K562 (cell line): ENCODE data around the gene TSPAN13. TPM values are rescaled to one million over a fixed set of nuclear protein-coding genes. Genes with fewer than 3 reads are reported as not detected.

Experiments
- BRF1 ChIP-seq: IDR thresholded peaks from 3 replicates; pipeline ENCODE4 v1.6.1; 2011; ENCODE audit warnings: borderline replicate concordance, mild to moderate bottlenecking; ENCODE audit not compliant: insufficient read length; ENCODE audit errors: extremely low read depth
- DPF2 ChIP-seq: fragments of 450-650 bp; IDR thresholded peaks from 2 replicates; pipeline ENCODE4 v1.6.1; 2016
- FOXM1 ChIP-seq, 2 experiments: fragments of 450-650 bp in 1 of 2; sonication (generic) in 1 of 2; formaldehyde crosslinking in 1 of 2; IDR thresholded peaks; 2 replicates each; pipeline versions ENCODE4 v1.6.1 to v1.9.0; 2017 to 2022; ENCODE audit warnings: low read depth in 2 of 2, mild to moderate bottlenecking in 2 of 2, missing genetic modification reagents in 1 of 2, moderate library complexity in 1 of 2
- KDM1A ChIP-seq, 2 experiments: fragments of 450-650 bp; IDR thresholded peaks; 2 replicates each; pipeline ENCODE4 v1.6.1; 2016; ENCODE audit warnings: mild to moderate bottlenecking in 2 of 2
- MECOM ChIP-seq: fragments of 250-450 bp; sonication (Bioruptor Pico); IDR thresholded peaks from 2 replicates; pipeline ENCODE4 v1.8.0; 2022; ENCODE audit warnings: inconsistent platforms
- NCOR1 ChIP-seq: fragments of 450-650 bp; IDR thresholded peaks from 2 replicates; pipeline ENCODE4 v1.6.1; 2016; ENCODE audit warnings: mild to moderate bottlenecking, moderate library complexity
- NR2C1 ChIP-seq, 2 experiments: fragments of 450-650 bp; IDR thresholded peaks; 2 replicates each; pipeline ENCODE4 v1.6.1; 2017; ENCODE audit warnings: mild to moderate bottlenecking in 2 of 2, antibody characterized with exemption in 1 of 2, inconsistent platforms in 1 of 2, missing compliant biosample characterization in 1 of 2, missing genetic modification characterization in 1 of 2
- RFX7 ChIP-seq: fragments of 250-450 bp; sonication (Bioruptor Pico); IDR thresholded peaks from 2 replicates; pipeline ENCODE4 v1.5.1; 2021; ENCODE audit warnings: mild to moderate bottlenecking
- SMARCA5 ChIP-seq: fragments of 450-650 bp; IDR thresholded peaks from 2 replicates; pipeline ENCODE4 v1.6.1; 2016
- SREBF1 ChIP-seq: fragments of 150-350 bp; IDR thresholded peaks from 2 replicates; pipeline ENCODE4 v1.6.1; 2014; ENCODE audit warnings: antibody characterized with exemption, low read depth, low read length, borderline replicate concordance
- TAF7 ChIP-seq: fragments of 450-650 bp; IDR thresholded peaks from 2 replicates; pipeline ENCODE4 v1.6.1; 2016; ENCODE audit warnings: missing genetic modification characterization, missing compliant biosample characterization
- TEAD4 ChIP-seq, 2 experiments: sonication (generic) in 1 of 2; formaldehyde crosslinking in 1 of 2; IDR thresholded peaks; 2 replicates each; pipeline versions ENCODE4 v1.6.1 to v1.8.0; 2012 to 2022; ENCODE audit warnings: borderline replicate concordance in 1 of 2, inconsistent platforms in 1 of 2, low read length in 1 of 2, mild to moderate bottlenecking in 1 of 2, missing genetic modification reagents in 1 of 2
- YBX1 ChIP-seq: fragments of 450-650 bp; IDR thresholded peaks from 2 replicates; pipeline ENCODE4 v1.7.1; 2016; ENCODE audit warnings: mild to moderate bottlenecking
- ZC3H11A ChIP-seq: IDR thresholded peaks from 2 replicates; pipeline ENCODE4 v1.6.1; 2012; ENCODE audit warnings: low read depth, low read length, improper control_type of control experiment
- ZKSCAN1 ChIP-seq: fragments of 150-350 bp; IDR thresholded peaks from 2 replicates; pipeline ENCODE4 v1.6.1; 2016; ENCODE audit warnings: low read depth, low read length
- ZNF143 ChIP-seq: sonication (generic); formaldehyde crosslinking; IDR thresholded peaks from 2 replicates; pipeline ENCODE4 v1.9.0; 2022; ENCODE audit warnings: mild to moderate bottlenecking, missing genetic modification reagents
- ZNF174 ChIP-seq: fragments of 250-450 bp; sonication (Bioruptor Pico); IDR thresholded peaks from 2 replicates; pipeline ENCODE4 v1.4.0; 2020; ENCODE audit warnings: mild to moderate bottlenecking
- ZNF766 ChIP-seq: fragments of 200-800 bp; sonication (Bioruptor generic); conservative IDR thresholded peaks from 2 replicates; pipeline ENCODE4 v1.6.1; 2016; ENCODE audit warnings: missing genetic modification characterization, missing compliant biosample characterization
- ZNF79 ChIP-seq: fragments of 250-450 bp; sonication (Bioruptor Pico); IDR thresholded peaks from 2 replicates; pipeline ENCODE4 v1.4.0; 2020; ENCODE audit warnings: low read depth, mild to moderate bottlenecking, moderate library complexity
- polyA plus RNA-seq, 8 experiments: library from polyadenylated mRNA; depleted of rRNA in 4 of 8; stranded (reverse) in 5 of 8; unstranded in 3 of 8; fragments of >200 nt; fragmentation: Nextera tagmentation in 2 of 8; fragmentation: Illumina TruSeq in 1 of 8; extraction: Ambion mirVana in 2 of 8; extraction: Trizol in 1 of 8; gene quantifications; 2 replicates each; pipeline versions ENCODE4 v1.2.1 to v1.2.3, GENCODE V29; 2011 to 2014; ENCODE audit warnings: inconsistent platforms in 1 of 8, missing spikeins in 1 of 8
- total RNA-seq, 7 experiments: library from RNA; depleted of rRNA in 6 of 7; stranded (reverse); fragments of >200 nt in 6 of 7; fragmentation: Illumina TruSeq in 2 of 7; extraction: Trizol in 2 of 7; gene quantifications; 2 replicates each; pipeline versions ENCODE4 v1.2.1 to v1.2.3, GENCODE V29; 2011 to 2021; ENCODE audit warnings: low replicate concordance in 1 of 7
- TF ChIP-seq, protein P1 (sequence below): sonication (generic); formaldehyde crosslinking; IDR thresholded peaks from 2 replicates; pipeline ENCODE4 v1.8.0; 2022; ENCODE audit warnings: mild to moderate bottlenecking, missing genetic modification reagents
- TF ChIP-seq, protein P2 (sequence below): fragments of 450-650 bp; IDR thresholded peaks from 2 replicates; pipeline ENCODE4 v1.6.1; 2017; ENCODE audit warnings: antibody characterized with exemption
- TF ChIP-seq, protein P3 (sequence below), 3 experiments: fragments of 200-800 bp in 1 of 3; sonication (Bioruptor generic) in 1 of 3; sonication (generic) in 1 of 3; formaldehyde crosslinking in 1 of 3; IDR thresholded peaks; 2 replicates each; pipeline versions ENCODE4 v1.6.1 to v1.8.0; 2016 to 2022; ENCODE audit warnings: mild to moderate bottlenecking in 2 of 3, missing compliant biosample characterization in 2 of 3, missing genetic modification characterization in 2 of 3, missing genetic modification reagents in 1 of 3
- TF ChIP-seq, protein P4 (sequence below): fragments of 450-650 bp; IDR thresholded peaks from 2 replicates; pipeline ENCODE4 v1.6.1; 2016

Gene TSPAN13
- total and polyA plus RNA-seq, 9 of the 15 experiments (the other 6 are each of a cell fraction or from before 2014, with no cell fraction given): 7.8 to 46.3 (median 20.0) TPM

DNA sequence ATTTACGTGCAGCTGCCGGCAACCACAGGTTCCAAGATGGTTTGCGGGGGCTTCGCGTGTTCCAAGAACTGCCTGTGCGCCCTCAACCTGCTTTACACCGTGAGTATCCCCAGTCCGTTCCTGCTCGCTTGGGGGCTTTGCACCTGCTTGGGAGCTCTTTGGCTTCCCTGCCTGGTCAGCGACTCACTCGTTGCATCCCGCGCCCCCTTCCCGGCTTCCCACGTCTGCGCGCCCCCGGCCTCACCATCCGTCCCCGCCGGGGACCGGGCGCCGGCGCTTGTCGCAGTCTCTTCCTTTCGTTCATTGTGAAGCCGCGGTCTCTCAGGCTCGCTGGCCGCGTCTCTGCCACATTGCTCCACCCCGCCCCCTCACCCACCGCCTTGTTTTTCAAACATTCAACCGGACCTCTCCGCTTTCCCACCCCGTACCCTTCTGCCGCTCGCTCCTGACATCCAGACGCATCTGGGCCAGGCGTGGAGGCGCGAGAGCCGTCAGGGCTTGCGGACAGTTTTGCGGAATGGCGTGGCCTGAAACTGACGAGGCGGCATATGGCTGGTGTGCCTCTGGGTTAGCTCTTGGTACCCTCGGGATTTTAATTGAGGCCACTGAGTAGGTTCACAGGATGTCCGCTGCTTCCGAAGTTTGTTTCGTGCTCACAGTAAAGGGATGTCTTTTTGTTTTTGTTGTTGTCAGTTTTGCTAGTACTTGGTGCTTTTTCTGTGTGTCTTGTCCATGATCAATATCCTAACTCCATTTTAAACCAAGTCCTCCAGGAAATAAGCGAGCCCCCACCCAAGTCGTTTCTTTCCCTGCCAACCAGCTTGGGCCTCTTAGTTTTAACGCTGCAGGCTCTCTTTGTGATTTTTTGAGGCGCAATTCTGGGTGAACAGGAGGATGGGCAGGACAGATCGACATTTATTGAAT, 639 bp downstream of the TSPAN13 start (continued):
- TF ChIP-seq TEAD4 (IDR thresholded peaks at IDR 0.05; ENCODE audit: low read length) (no peak), TEAD4 (CRISPR knock-in tag; IDR thresholded peaks at IDR 0.05; ENCODE audit: borderline replicate concordance) (no peak), ZNF766 (CRISPR knock-in tag) (no peak), ZNF143 (CRISPR knock-in tag) (no peak), NCOR1 (no peak), FOXM1 (IDR thresholded peaks at IDR 0.05; ENCODE audit: low read depth) (no peak), FOXM1 (CRISPR knock-in tag; IDR thresholded peaks at IDR 0.05; ENCODE audit: low read depth) (no peak), YBX1 (no peak), MECOM (no peak), SMARCA5 (no peak), TAF7 (no peak), ZNF79 (CRISPR knock-in tag) (no peak), BRF1 (no peak), NR2C1 (IDR thresholded peaks at IDR 0.05) (no peak), NR2C1 (tag; IDR thresholded peaks at IDR 0.05) (no peak), ZKSCAN1 (0 out of 2 replicates have a peak, but pooled peaks have one; percentile 15), ZNF174 (CRISPR knock-in tag) (no peak), SREBF1 (no peak), RFX7 (CRISPR knock-in tag) (no peak), ZC3H11A (no peak), KDM1A (IDR thresholded peaks at IDR 0.05) (no peak), DPF2 (no peak)
- TF ChIP-seq, protein P1, sequence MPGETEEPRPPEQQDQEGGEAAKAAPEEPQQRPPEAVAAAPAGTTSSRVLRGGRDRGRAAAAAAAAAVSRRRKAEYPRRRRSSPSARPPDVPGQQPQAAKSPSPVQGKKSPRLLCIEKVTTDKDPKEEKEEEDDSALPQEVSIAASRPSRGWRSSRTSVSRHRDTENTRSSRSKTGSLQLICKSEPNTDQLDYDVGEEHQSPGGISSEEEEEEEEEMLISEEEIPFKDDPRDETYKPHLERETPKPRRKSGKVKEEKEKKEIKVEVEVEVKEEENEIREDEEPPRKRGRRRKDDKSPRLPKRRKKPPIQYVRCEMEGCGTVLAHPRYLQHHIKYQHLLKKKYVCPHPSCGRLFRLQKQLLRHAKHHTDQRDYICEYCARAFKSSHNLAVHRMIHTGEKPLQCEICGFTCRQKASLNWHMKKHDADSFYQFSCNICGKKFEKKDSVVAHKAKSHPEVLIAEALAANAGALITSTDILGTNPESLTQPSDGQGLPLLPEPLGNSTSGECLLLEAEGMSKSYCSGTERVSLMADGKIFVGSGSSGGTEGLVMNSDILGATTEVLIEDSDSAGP (CRISPR knock-in tag): no peak
- TF ChIP-seq, protein P2, sequence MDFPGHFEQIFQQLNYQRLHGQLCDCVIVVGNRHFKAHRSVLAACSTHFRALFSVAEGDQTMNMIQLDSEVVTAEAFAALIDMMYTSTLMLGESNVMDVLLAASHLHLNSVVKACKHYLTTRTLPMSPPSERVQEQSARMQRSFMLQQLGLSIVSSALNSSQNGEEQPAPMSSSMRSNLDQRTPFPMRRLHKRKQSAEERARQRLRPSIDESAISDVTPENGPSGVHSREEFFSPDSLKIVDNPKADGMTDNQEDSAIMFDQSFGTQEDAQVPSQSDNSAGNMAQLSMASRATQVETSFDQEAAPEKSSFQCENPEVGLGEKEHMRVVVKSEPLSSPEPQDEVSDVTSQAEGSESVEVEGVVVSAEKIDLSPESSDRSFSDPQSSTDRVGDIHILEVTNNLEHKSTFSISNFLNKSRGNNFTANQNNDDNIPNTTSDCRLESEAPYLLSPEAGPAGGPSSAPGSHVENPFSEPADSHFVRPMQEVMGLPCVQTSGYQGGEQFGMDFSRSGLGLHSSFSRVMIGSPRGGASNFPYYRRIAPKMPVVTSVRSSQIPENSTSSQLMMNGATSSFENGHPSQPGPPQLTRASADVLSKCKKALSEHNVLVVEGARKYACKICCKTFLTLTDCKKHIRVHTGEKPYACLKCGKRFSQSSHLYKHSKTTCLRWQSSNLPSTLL: no peak
- TF ChIP-seq, protein P3, sequence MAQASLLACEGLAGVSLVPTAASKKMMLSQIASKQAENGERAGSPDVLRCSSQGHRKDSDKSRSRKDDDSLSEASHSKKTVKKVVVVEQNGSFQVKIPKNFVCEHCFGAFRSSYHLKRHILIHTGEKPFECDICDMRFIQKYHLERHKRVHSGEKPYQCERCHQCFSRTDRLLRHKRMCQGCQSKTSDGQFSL (CRISPR knock-in tag; IDR thresholded peaks at IDR 0.05): no peak
- TF ChIP-seq, protein P3 (tag; IDR thresholded peaks at IDR 0.05): no peak
- TF ChIP-seq, protein P4, sequence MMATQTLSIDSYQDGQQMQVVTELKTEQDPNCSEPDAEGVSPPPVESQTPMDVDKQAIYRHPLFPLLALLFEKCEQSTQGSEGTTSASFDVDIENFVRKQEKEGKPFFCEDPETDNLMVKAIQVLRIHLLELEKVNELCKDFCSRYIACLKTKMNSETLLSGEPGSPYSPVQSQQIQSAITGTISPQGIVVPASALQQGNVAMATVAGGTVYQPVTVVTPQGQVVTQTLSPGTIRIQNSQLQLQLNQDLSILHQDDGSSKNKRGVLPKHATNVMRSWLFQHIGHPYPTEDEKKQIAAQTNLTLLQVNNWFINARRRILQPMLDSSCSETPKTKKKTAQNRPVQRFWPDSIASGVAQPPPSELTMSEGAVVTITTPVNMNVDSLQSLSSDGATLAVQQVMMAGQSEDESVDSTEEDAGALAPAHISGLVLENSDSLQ: no peak
